Measurements from ENCODE around the gene MSANTD4. TPM values are rescaled to one million over a fixed set of nuclear protein-coding genes. Genes with fewer than 3 reads are reported as not detected.
"Not testable (repeated sequence)": the region's sequence is repeated elsewhere in the genome, so short reads cannot be mapped to it uniquely, and the experiment has no call there.

MSANTD4 gene
- polyA plus RNA-seq, 1 of the 3 experiments (the other 2 are of a cell fraction) = 6.2 TPM

- peaks cover 41% of the 10 kb centered on the region in 2 experiments for H3K36me3 ChIP-seq (replicated peaks in 1 of 2; ENCODE audit: control insufficient read depth in 1 of 2, insufficient read depth in 2 of 2, low read length in 1 of 2)
- no peaks in the 10 kb centered on the region; the same call in 1 of the 2 replicates for H4K20me1 ChIP-seq (ENCODE audit: insufficient read depth)
- no peak overlapping the region for H2AFZ ChIP-seq (ENCODE audit: low read depth)
- peaks cover 84% of the 10 kb centered on the region for H3K79me2 ChIP-seq (ENCODE audit: insufficient read depth)
- H3K9me3 ChIP-seq = no peaks in the 10 kb centered on the region
- no peak overlapping the region for H3K4me3 ChIP-seq (ENCODE audit: low read depth in 2 of 2, low read length in 1 of 2)
- ChIA-PET POLR2A (no interaction called here), CTCF (interaction anchor here (0.8 kb wide), 1 partner anchor 64 kb away, joined by 3 read pairs; the partner anchor contains the start of gene KBTBD3)
- H3K9me2 ChIP-seq = no peaks in the 10 kb centered on the region
- H3K27ac ChIP-seq (ENCODE audit: low read depth in 2 of 2, low read length in 1 of 2) = peak overlapping the region in 1 of 2 experiments; percentile 74; a peak in 2 of 4 replicates
- H3F3A ChIP-seq (replicated peaks; ENCODE audit: insufficient read depth) = peaks cover 4% of the 10 kb centered on the region
- H3K9ac ChIP-seq = no peak overlapping the region
- no peaks in the 10 kb centered on the region for H3K27me3 ChIP-seq (ENCODE audit: insufficient read depth)
- DNase-seq = no peak
- TF ChIP-seq POLR2AphosphoS5 (IDR thresholded peaks at IDR 0.05; ENCODE audit: low read depth, low read length) (0 out of 2 replicates have a peak, but pooled peaks have one; percentile 15), JUND (IDR thresholded peaks at IDR 0.05) (peak; percentile 63), TCF12 (IDR thresholded peaks at IDR 0.05) (peak; percentile 79), MEF2A (IDR thresholded peaks at IDR 0.05; ENCODE audit: borderline replicate concordance, low read depth) (peak; percentile 97), FOSL2 (IDR thresholded peaks at IDR 0.05; ENCODE audit: borderline replicate concordance, low read depth) (peak; percentile 65; the same call in 1 of the 2 replicates), NFIC (IDR thresholded peaks at IDR 0.05; ENCODE audit: borderline replicate concordance) (no peak)
- 12% methylated on average over 3 of the region's 3 CpGs for WGBS (ENCODE audit: low lambda C conversion rate)
- peak overlapping the region; percentile 35; the same call in 1 of the 2 replicates for H3K4me2 ChIP-seq
- peaks cover 8 to 12% of the 10 kb centered on the region in 2 experiments; a peak in 3 of 4 replicates for H3K4me1 ChIP-seq (ENCODE audit: control insufficient read depth in 1 of 2, insufficient read depth in 2 of 2, low read depth in 1 of 2, low read length in 1 of 2)
Observed at GRCh38 chr11:106012744-106013143, 9.3 kb downstream of the MSANTD4 start.

DNA sequence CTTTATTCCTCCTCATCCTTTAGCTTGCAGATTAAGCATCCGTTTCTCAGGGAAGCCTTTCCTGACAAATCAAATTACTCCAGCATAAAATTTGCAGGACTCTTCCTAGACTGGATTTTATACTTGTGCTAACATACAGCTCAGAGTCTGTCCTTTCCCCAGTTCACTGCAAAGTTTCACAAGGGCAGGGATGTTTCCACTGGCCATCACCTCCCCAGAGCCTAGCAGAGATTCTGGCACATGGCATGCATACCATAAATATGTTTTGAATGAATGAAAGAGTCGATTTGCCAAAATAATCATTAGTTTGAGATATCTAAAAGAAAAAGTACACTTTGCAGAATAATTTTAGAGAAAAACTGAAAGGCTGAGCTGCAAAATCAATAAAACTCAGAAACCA is 10.6 kb downstream of the MSANTD4 start:
- Histone ChIP-seq H3K9me3 (no peaks in the 10 kb centered on the region), H3K4me3 (ENCODE audit: low read depth in 2 of 2, low read length in 1 of 2) (no peak overlapping the region), H3K27me3 (ENCODE audit: insufficient read depth) (no peaks in the 10 kb centered on the region), H3K79me2 (ENCODE audit: insufficient read depth) (peaks cover 83% of the 10 kb centered on the region), H3F3A (replicated peaks; ENCODE audit: insufficient read depth) (peaks cover 4% of the 10 kb centered on the region), H2AFZ (ENCODE audit: low read depth) (no peak overlapping the region), H3K9me2 (no peaks in the 10 kb centered on the region), H3K4me1 (ENCODE audit: control insufficient read depth in 1 of 2, insufficient read depth in 2 of 2, low read depth in 1 of 2, low read length in 1 of 2) (peaks cover 5 to 12% of the 10 kb centered on the region in 2 experiments; a peak in 3 of 4 replicates), H3K27ac (ENCODE audit: low read depth in 2 of 2, low read length in 1 of 2) (no peak overlapping the region; a peak in 1 of 4 replicates), H4K20me1 (ENCODE audit: insufficient read depth) (no peaks in the 10 kb centered on the region; the same call in 1 of the 2 replicates), H3K9ac (no peak overlapping the region), H3K4me2 (peak overlapping the region; percentile 17; the same call in 1 of the 2 replicates), H3K36me3 (replicated peaks in 1 of 2; ENCODE audit: control insufficient read depth in 1 of 2, insufficient read depth in 2 of 2, low read length in 1 of 2) (peaks cover 46 to 50% of the 10 kb centered on the region in 2 experiments)
- POLR2A ChIA-PET = no interaction called here
- no peak for DNase-seq
- TF ChIP-seq USF1 (IDR thresholded peaks at IDR 0.05; ENCODE audit: borderline replicate concordance, low read depth) = no peak
- TF ChIP-seq, protein P1, sequence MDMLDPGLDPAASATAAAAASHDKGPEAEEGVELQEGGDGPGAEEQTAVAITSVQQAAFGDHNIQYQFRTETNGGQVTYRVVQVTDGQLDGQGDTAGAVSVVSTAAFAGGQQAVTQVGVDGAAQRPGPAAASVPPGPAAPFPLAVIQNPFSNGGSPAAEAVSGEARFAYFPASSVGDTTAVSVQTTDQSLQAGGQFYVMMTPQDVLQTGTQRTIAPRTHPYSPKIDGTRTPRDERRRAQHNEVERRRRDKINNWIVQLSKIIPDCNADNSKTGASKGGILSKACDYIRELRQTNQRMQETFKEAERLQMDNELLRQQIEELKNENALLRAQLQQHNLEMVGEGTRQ (IDR thresholded peaks at IDR 0.05; ENCODE audit: borderline replicate concordance, low read depth, low read length) = no peak
- TF ChIP-seq NRF1 (IDR thresholded peaks at IDR 0.05; ENCODE audit: low read depth, low read length) = no peak
- no peak for TF ChIP-seq PBX3 (IDR thresholded peaks at IDR 0.05)
- no peak for TF ChIP-seq TCF12 (IDR thresholded peaks at IDR 0.05)
- no peak for TF ChIP-seq ZBTB33 (IDR thresholded peaks at IDR 0.05; ENCODE audit: borderline replicate concordance, low read depth)
- CTCF ChIA-PET = interaction anchor here (0.9 kb wide), 1 partner anchor 9 kb away, joined by 4 read pairs; no protein-coding TSS in a partner anchor
- 53% methylated on average over 2 of the region's 2 CpGs for WGBS (ENCODE audit: low lambda C conversion rate)

DNA sequence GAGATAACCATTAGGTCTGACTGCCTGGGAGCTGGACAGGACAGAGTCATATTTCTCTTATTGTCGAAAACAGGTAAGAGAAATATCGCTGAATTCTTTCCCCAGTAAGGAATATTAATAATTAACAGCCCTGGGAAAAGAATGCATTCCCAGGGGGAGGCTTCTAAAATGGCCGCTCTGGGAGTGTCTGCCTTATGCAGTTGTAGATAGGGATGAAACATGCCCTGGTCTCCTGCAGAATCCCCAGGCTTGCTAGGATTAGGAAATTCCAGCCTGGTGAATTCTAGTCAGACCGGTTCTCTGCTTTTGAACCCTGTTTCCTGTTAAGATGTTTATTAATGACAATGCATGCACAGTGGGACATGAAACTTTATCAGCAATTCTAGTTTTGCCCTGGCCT is 18.9 kb downstream of the MSANTD4 start:
- H4K20me1 ChIP-seq (ENCODE audit: insufficient read depth); DNase-seq; H3F3A ChIP-seq (replicated peaks; ENCODE audit: insufficient read depth); H3K4me1 ChIP-seq (ENCODE audit: control insufficient read depth in 1 of 2, insufficient read depth in 2 of 2, low read depth in 1 of 2, low read length in 1 of 2); H3K27ac ChIP-seq (ENCODE audit: low read depth in 2 of 2, low read length in 1 of 2); H3K9me3 ChIP-seq; H3K27me3 ChIP-seq (ENCODE audit: insufficient read depth); H2AFZ ChIP-seq (ENCODE audit: low read depth); H3K4me2 ChIP-seq; H3K9me2 ChIP-seq; H3K9ac ChIP-seq; H3K4me3 ChIP-seq (ENCODE audit: low read depth in 2 of 2, low read length in 1 of 2); POLR2A ChIA-PET: not testable (repeated sequence)
- H3K79me2 ChIP-seq (ENCODE audit: insufficient read depth) = peaks cover 31% of the 10 kb centered on the region; the same call in 1 of the 2 replicates
- H3K36me3 ChIP-seq (replicated peaks in 1 of 2; ENCODE audit: control insufficient read depth in 1 of 2, insufficient read depth in 2 of 2, low read length in 1 of 2) = peaks cover 41 to 42% of the 10 kb centered on the region in 2 experiments
- WGBS (ENCODE audit: low lambda C conversion rate) = 89% methylated on average over 4 of the region's 4 CpGs
- CTCF ChIA-PET = interaction anchor here (1.4 kb wide), 1 partner anchor 8 kb away, joined by 4 read pairs; no protein-coding TSS in a partner anchor

All from SK-N-SH (cell line).